Measurements from ENCODE around the gene FZD2.
"Not testable (repeated sequence)": the region's sequence is repeated elsewhere in the genome, so short reads cannot be mapped to it uniquely, and the experiment has no call there.

The FZD2 gene

GRCh38 chr17:44561237-44561623 is 3.9 kb downstream of the FZD2 start:
- no peak overlapping the region for H3K4me3 ChIP-seq (ENCODE audit: low read depth, low read length)
- no peak for TF ChIP-seq MYC (IDR thresholded peaks at IDR 0.05; ENCODE audit: low read depth, low read length)
- TF ChIP-seq, protein P1, sequence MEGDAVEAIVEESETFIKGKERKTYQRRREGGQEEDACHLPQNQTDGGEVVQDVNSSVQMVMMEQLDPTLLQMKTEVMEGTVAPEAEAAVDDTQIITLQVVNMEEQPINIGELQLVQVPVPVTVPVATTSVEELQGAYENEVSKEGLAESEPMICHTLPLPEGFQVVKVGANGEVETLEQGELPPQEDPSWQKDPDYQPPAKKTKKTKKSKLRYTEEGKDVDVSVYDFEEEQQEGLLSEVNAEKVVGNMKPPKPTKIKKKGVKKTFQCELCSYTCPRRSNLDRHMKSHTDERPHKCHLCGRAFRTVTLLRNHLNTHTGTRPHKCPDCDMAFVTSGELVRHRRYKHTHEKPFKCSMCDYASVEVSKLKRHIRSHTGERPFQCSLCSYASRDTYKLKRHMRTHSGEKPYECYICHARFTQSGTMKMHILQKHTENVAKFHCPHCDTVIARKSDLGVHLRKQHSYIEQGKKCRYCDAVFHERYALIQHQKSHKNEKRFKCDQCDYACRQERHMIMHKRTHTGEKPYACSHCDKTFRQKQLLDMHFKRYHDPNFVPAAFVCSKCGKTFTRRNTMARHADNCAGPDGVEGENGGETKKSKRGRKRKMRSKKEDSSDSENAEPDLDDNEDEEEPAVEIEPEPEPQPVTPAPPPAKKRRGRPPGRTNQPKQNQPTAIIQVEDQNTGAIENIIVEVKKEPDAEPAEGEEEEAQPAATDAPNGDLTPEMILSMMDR (IDR thresholded peaks at IDR 0.05; ENCODE audit: low read depth, low read length) = no peak
- TF ChIP-seq MAX (IDR thresholded peaks at IDR 0.05; ENCODE audit: low read depth, low read length) = no peak
- TF ChIP-seq POLR2A (IDR thresholded peaks at IDR 0.05; ENCODE audit: extremely low read depth, insufficient read length) = no peak
- DNase-seq (ENCODE audit: low read depth) = no peak

DNA sequence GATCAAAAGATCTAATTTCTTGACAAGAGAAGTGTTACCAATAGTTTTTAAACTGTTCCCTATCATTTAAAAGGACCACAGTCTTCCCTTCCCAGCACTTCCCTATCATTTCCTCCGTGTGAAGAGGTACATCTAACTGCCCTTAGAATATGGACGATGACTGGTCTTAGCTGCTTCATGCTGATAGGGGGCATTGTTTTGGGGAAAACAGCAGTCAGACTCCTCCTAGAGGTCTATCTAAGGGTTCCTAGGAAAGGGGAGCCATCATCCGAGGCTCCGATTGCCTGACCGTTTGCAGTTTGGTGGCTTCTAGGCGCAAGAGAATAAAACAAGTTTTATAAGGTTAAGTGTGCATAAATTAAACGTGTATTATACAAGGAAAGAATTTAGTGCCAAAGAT is 7.1 kb downstream of the FZD2 start:
- H3K4me3 ChIP-seq (ENCODE audit: low read depth, low read length) = no peak overlapping the region
- DNase-seq (ENCODE audit: low read depth) = no peak
- TF ChIP-seq, protein P1 (IDR thresholded peaks at IDR 0.05; ENCODE audit: low read depth, low read length) = no peak
- TF ChIP-seq MYC (IDR thresholded peaks at IDR 0.05; ENCODE audit: low read depth, low read length) (no peak), POLR2A (IDR thresholded peaks at IDR 0.05; ENCODE audit: extremely low read depth, insufficient read length) (no peak), MAX (IDR thresholded peaks at IDR 0.05; ENCODE audit: low read depth, low read length) (no peak)

- TF ChIP-seq, protein P1 (IDR thresholded peaks at IDR 0.05; ENCODE audit: low read depth, low read length) = peak; percentile 54
- no peak for TF ChIP-seq MYC (IDR thresholded peaks at IDR 0.05; ENCODE audit: low read depth, low read length)
- H3K4me3 ChIP-seq (ENCODE audit: low read depth, low read length) = no peak overlapping the region
- DNase-seq (ENCODE audit: low read depth) = no peak
Observed at GRCh38 chr17:44565866-44566443, 8.7 kb downstream of the FZD2 start.

- DNase-seq (ENCODE audit: low read depth); H3K4me3 ChIP-seq (ENCODE audit: low read depth, low read length): not testable (repeated sequence)
Observed at GRCh38 chr17:44568311-44568944, 11.1 kb downstream of the FZD2 start.

DNA sequence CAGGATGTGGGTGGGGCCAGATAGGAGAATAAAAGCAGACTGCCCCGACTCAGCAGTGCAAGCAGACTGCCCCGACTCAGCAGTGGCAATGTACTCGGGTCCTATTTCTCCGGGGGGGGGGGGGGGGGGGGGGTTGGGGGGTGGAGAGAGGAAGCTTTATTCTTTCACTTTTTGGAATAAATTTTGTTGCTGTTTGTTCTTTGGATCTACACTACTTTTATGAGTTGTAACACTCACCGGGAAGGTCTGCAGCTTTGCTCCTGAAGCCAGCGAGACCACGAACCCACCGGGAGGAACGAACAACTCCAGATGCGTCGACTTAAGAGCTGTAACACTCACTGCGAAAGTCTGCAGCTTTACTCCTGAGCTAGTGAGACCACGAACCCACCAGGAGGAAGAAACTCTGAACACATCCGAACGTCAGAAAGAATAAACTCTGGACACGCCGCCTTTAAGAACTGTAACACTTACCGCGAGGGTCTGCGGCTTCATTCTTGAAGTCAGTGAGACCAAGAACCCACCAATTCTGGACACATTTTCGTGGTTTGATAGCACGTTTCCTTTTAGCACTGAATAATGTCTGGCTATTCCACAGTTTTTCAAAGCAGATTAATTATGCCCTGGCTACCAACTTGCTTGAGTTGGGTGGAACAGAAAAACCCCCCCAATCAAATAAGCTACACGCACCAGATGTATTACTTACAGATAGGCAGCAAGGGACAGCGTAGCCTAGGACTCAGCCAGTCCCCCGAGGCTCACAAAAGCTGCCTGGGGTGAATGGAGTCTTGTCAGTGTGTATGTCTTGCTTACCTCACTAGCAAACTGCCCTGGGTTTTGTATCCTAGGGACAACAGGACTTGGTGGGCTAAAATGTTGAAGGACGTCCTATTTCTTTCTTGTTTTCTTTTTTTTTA is 11.9 kb downstream of the FZD2 start:
- peak overlapping the region; percentile 28 for H3K4me3 ChIP-seq (ENCODE audit: low read depth, low read length)
- TF ChIP-seq POLR2A (IDR thresholded peaks at IDR 0.05; ENCODE audit: extremely low read depth, insufficient read length) (no peak), MYC (IDR thresholded peaks at IDR 0.05; ENCODE audit: low read depth, low read length) (no peak), MAX (IDR thresholded peaks at IDR 0.05; ENCODE audit: low read depth, low read length) (no peak)
- TF ChIP-seq, protein P1 (IDR thresholded peaks at IDR 0.05; ENCODE audit: low read depth, low read length) = no peak
- peak; percentile 71 for DNase-seq (ENCODE audit: low read depth)

DNA sequence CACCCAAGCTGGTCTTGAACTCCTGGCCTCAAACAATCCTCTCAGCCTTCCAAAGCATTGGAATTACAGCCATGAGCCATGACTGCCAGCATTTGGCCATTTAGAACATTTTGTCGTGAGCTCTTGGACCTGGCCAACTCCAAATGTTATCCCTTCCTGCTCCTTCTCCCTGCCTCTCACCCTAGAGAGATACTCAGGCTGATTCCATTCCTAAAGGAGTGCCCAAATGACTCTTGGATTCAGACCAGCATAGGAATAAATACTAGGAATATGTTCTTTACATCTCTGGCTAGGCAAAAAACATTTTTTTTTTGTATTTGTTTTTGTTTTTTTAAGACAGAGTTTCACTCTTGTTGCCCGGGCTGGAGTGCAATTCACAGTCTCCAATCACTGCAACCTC is 15.5 kb downstream of the FZD2 start:
- TF ChIP-seq, protein P1 (IDR thresholded peaks at IDR 0.05; ENCODE audit: low read depth, low read length) = no peak
- TF ChIP-seq MYC (IDR thresholded peaks at IDR 0.05; ENCODE audit: low read depth, low read length) = no peak
- no peak for DNase-seq (ENCODE audit: low read depth)

More for the DNA sequence above, 15.5 kb downstream of the FZD2 start:
- no peak overlapping the region for H3K4me3 ChIP-seq (ENCODE audit: low read depth, low read length)
